ENCODE data around the gene KRT86. TPM values are rescaled to one million over a fixed set of nuclear protein-coding genes. Genes with fewer than 3 reads are reported as not detected.

The KRT86 gene
- total and polyA plus RNA-seq, 2 donors (not counting 1 experiment from before 2014, with no cell fraction given), result 0.02 to 0.17 TPM

DNA sequence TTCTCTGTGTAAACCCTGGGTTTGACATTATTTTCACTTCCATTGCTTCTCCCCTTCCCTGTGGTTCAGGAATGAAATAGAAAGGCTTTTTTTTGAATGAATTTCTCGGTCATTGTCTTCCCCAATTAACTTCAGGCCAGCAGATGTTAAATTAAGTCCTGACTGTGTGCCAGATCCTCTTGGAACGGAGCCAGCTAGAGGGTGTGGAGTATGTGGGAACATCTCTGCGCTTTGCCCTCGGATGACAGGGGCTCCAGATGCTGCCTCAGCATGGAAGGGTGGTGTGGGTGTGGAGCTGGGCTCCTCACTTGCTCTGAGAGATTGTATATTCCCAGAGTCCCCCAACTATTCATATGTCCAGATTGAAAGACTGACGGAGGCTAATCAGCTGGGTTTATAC is 79.8 kb downstream of the KRT86 start:
- Histone ChIP-seq H3K4me2 (ENCODE audit: extremely low read depth, insufficient read depth, low read length) (no peak overlapping the region), H2AFZ (ENCODE audit: low read length) (no peak overlapping the region), H3K9me3 (ENCODE audit: control insufficient read depth, insufficient read depth, low read depth, low read length) (no peaks in the 10 kb centered on the region), H3K4me1 (ENCODE audit: control insufficient read depth, extremely low read depth, insufficient read depth, low read length) (no peaks in the 10 kb centered on the region), H4K20me1 (ENCODE audit: control insufficient read depth, extremely low read depth, insufficient read depth, low read length) (no peaks in the 10 kb centered on the region), H3K36me3 (ENCODE audit: control insufficient read depth, insufficient read depth, low read length) (no peaks in the 10 kb centered on the region), H3K27ac (ENCODE audit: insufficient read depth, low read length) (no peak overlapping the region), H3K4me3 (replicated peaks in 1 of 4; ENCODE audit: control extremely low read depth in 1 of 4, insufficient read depth in 1 of 4, low read depth in 3 of 4, low read length in 4 of 4) (no peak overlapping the region), H3K79me2 (ENCODE audit: control insufficient read depth, insufficient read depth, low read length) (no peaks in the 10 kb centered on the region), H3K9ac (ENCODE audit: insufficient read depth, low read length) (no peak overlapping the region), H3K27me3 (ENCODE audit: control insufficient read depth, insufficient read depth, low read length) (peaks cover 7% of the 10 kb centered on the region)
- TF ChIP-seq, protein P1, sequence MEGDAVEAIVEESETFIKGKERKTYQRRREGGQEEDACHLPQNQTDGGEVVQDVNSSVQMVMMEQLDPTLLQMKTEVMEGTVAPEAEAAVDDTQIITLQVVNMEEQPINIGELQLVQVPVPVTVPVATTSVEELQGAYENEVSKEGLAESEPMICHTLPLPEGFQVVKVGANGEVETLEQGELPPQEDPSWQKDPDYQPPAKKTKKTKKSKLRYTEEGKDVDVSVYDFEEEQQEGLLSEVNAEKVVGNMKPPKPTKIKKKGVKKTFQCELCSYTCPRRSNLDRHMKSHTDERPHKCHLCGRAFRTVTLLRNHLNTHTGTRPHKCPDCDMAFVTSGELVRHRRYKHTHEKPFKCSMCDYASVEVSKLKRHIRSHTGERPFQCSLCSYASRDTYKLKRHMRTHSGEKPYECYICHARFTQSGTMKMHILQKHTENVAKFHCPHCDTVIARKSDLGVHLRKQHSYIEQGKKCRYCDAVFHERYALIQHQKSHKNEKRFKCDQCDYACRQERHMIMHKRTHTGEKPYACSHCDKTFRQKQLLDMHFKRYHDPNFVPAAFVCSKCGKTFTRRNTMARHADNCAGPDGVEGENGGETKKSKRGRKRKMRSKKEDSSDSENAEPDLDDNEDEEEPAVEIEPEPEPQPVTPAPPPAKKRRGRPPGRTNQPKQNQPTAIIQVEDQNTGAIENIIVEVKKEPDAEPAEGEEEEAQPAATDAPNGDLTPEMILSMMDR (conservative IDR thresholded peaks at IDR 0.05 in 1 of 2, IDR thresholded peaks at IDR 0.05 in 1 of 2; ENCODE audit: low read depth in 1 of 2, low read length in 2 of 2), result no peak
- no peak for TF ChIP-seq EZH2 (IDR thresholded peaks at IDR 0.05; ENCODE audit: low read length, missing control alignments)
- DNase-seq (ENCODE audit: low read depth in 2 of 2), result no peak

DNA sequence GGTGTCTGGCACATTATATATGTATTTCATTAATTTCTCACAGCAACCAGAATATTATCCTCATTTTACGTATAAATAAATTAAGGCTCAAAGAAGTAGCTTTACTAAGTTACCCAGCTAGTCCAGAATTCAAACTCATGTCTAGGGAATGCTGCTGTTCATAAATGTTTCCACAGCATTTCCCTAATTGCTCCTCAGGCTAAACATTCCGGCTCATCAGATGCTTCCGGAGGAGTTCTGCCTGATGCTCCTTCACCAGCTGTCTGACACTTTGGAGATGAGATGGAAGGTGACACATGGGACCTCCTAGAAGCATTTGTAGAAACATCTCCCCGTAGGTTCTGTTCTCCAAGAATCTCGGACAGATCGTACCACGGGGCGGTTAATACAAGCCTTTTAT is 80.7 kb downstream of the KRT86 start:
- no peak for TF ChIP-seq EZH2 (IDR thresholded peaks at IDR 0.05; ENCODE audit: low read length, missing control alignments)
- TF ChIP-seq, protein P1 (conservative IDR thresholded peaks at IDR 0.05 in 1 of 2, IDR thresholded peaks at IDR 0.05 in 1 of 2; ENCODE audit: low read depth in 1 of 2, low read length in 2 of 2), result no peak
- Histone ChIP-seq H3K27me3 (ENCODE audit: control insufficient read depth, insufficient read depth, low read length) (peaks cover 7% of the 10 kb centered on the region), H2AFZ (ENCODE audit: low read length) (no peak overlapping the region), H3K79me2 (ENCODE audit: control insufficient read depth, insufficient read depth, low read length) (no peaks in the 10 kb centered on the region), H3K9ac (ENCODE audit: insufficient read depth, low read length) (no peak overlapping the region), H3K9me3 (ENCODE audit: control insufficient read depth, insufficient read depth, low read depth, low read length) (no peaks in the 10 kb centered on the region), H4K20me1 (ENCODE audit: control insufficient read depth, extremely low read depth, insufficient read depth, low read length) (no peaks in the 10 kb centered on the region), H3K27ac (ENCODE audit: insufficient read depth, low read length) (no peak overlapping the region), H3K4me3 (replicated peaks in 1 of 4; ENCODE audit: control extremely low read depth in 1 of 4, insufficient read depth in 1 of 4, low read depth in 3 of 4, low read length in 4 of 4) (no peak overlapping the region), H3K4me2 (ENCODE audit: extremely low read depth, insufficient read depth, low read length) (no peak overlapping the region), H3K36me3 (ENCODE audit: control insufficient read depth, insufficient read depth, low read length) (no peaks in the 10 kb centered on the region), H3K4me1 (ENCODE audit: control insufficient read depth, extremely low read depth, insufficient read depth, low read length) (no peaks in the 10 kb centered on the region)
- no peak for DNase-seq (ENCODE audit: low read depth in 2 of 2)

DNA sequence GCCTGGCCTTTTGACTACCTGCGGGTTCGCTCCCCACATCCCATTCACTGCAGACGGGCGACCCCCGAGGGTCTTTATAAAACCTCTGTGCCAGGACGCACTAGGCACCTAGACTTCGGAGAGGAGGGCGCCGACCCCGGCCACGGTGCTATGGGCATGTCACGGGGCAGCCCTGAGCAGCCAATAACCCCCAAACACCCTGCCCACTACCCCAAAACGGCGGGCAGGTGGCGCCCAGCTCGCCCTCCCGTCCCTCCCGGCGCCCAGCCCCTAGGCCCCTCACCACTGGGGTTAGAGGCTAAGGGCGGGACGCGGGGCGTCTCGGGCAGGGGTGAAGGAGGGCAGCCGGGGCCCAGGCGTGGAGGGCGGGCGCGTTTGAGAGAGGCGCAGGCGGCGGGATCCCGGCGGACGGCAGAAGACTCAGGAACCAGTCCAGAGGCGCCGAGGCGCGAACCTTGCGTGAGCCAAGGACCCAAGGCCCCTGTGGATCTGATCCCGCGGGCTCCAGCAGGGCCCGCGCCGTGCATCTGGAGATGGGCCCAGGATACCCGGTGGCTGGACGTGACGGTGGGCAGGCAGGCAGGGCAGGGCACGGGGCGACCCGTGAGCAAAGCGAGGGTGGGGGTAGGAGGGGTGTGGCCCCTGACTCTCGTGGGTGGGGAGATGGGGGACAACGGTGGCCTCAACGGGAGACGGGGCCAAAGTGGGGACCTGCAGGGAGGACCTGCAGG is 81.8 kb downstream of the KRT86 start:
- no peaks in the 10 kb centered on the region for H3K79me2 ChIP-seq (ENCODE audit: control insufficient read depth, insufficient read depth, low read length)
- H3K4me2 ChIP-seq (ENCODE audit: extremely low read depth, insufficient read depth, low read length), result no peak overlapping the region
- H3K9ac ChIP-seq (ENCODE audit: insufficient read depth, low read length), result no peak overlapping the region
- H3K27ac ChIP-seq (ENCODE audit: insufficient read depth, low read length), result no peak overlapping the region
- peaks cover 4% of the 10 kb centered on the region for H3K27me3 ChIP-seq (ENCODE audit: control insufficient read depth, insufficient read depth, low read length)
- no peak overlapping the region for H2AFZ ChIP-seq (ENCODE audit: low read length)
- no peak for DNase-seq (ENCODE audit: low read depth in 2 of 2)
- no peaks in the 10 kb centered on the region for H3K9me3 ChIP-seq (ENCODE audit: control insufficient read depth, insufficient read depth, low read depth, low read length)
- no peak overlapping the region for H3K4me3 ChIP-seq (replicated peaks in 1 of 4; ENCODE audit: control extremely low read depth in 1 of 4, insufficient read depth in 1 of 4, low read depth in 3 of 4, low read length in 4 of 4)
- H4K20me1 ChIP-seq (ENCODE audit: control insufficient read depth, extremely low read depth, insufficient read depth, low read length), result no peaks in the 10 kb centered on the region
- no peaks in the 10 kb centered on the region for H3K36me3 ChIP-seq (ENCODE audit: control insufficient read depth, insufficient read depth, low read length)
- H3K4me1 ChIP-seq (ENCODE audit: control insufficient read depth, extremely low read depth, insufficient read depth, low read length), result no peaks in the 10 kb centered on the region
- TF ChIP-seq, protein P1 (conservative IDR thresholded peaks at IDR 0.05 in 1 of 2, IDR thresholded peaks at IDR 0.05 in 1 of 2; ENCODE audit: low read depth in 1 of 2, low read length in 2 of 2), result no peak
- no peak for TF ChIP-seq EZH2 (IDR thresholded peaks at IDR 0.05; ENCODE audit: low read length, missing control alignments)
